GM19438 (cell line): ENCODE results near the gene SLC15A1.
A peak's percentile ranks its signal among the peaks of the same experiment; 100 is the strongest.

Source experiments
- ATAC-seq: cut with Tn5 transposase; IDR thresholded peaks from one replicate; pipeline ENCODE4 v1.9.1; 2021; ENCODE audit warnings: low read depth; ENCODE audit not compliant: unreplicated experiment

SLC15A1 gene

GRCh38 chr13:98707281-98707999 is 45.0 kb downstream of the SLC15A1 start:
- ATAC-seq = peak; percentile 76

- ATAC-seq = no peak
Observed at GRCh38 chr13:98706446-98707110, 45.9 kb downstream of the SLC15A1 start.

GRCh38 chr13:98697791-98698190 is 54.7 kb downstream of the SLC15A1 start:
- ATAC-seq = no peak

- no peak for ATAC-seq
Observed at GRCh38 chr13:98693756-98694155, 58.7 kb downstream of the SLC15A1 start.

- no peak for ATAC-seq
Observed at GRCh38 chr13:98691360-98691759, 61.1 kb downstream of the SLC15A1 start.

GRCh38 chr13:98690348-98691022 is 62.0 kb downstream of the SLC15A1 start:
- no peak for ATAC-seq

- ATAC-seq = no peak
Observed at GRCh38 chr13:98689347-98689968, 63.0 kb downstream of the SLC15A1 start.

GRCh38 chr13:98688373-98688772 is 64.1 kb downstream of the SLC15A1 start:
- ATAC-seq = no peak

GRCh38 chr13:98687319-98687718 is 65.2 kb downstream of the SLC15A1 start:
- ATAC-seq = no peak

- ATAC-seq = no peak
Observed at GRCh38 chr13:98686270-98686669, 66.2 kb downstream of the SLC15A1 start.

GRCh38 chr13:98685146-98685545 is 67.3 kb downstream of the SLC15A1 start:
- ATAC-seq = no peak

GRCh38 chr13:98681049-98681448 is 71.4 kb downstream of the SLC15A1 start:
- no peak for ATAC-seq

GRCh38 chr13:98678741-98679140 is 73.7 kb downstream of the SLC15A1 start:
- ATAC-seq = no peak

GRCh38 chr13:98677398-98677797 is 75.1 kb downstream of the SLC15A1 start:
- no peak for ATAC-seq

GRCh38 chr13:98676239-98676638 is 76.2 kb downstream of the SLC15A1 start:
- ATAC-seq = no peak

GRCh38 chr13:98675837-98676236 is 76.6 kb downstream of the SLC15A1 start:
- no peak for ATAC-seq

GRCh38 chr13:98675066-98675465 is 77.4 kb downstream of the SLC15A1 start:
- no peak for ATAC-seq

- ATAC-seq = peak; percentile 87
Observed at GRCh38 chr13:98672947-98673613, 79.4 kb downstream of the SLC15A1 start.

GRCh38 chr13:98668155-98668554 is 84.3 kb downstream of the SLC15A1 start:
- no peak for ATAC-seq

GRCh38 chr13:98665638-98665995 is 86.9 kb downstream of the SLC15A1 start:
- ATAC-seq = no peak
